Esophagus squamous epithelium (tissue), 5 donors: ENCODE measurements around the gene PHRF1. TPM values are rescaled to one million over a fixed set of nuclear protein-coding genes. Genes with fewer than 3 reads are reported as not detected.

Experiments used
- DNase-seq: peaks from one replicate; lab custom pipeline; 2025; lab: John Stamatoyannopoulos, UW
- H3K27ac ChIP-seq, 4 donors: fragments of 200-600 bp; sonication (generic); one replicate each; pipeline ENCODE4 v1.5.1; 2016 to 2019; ENCODE audit warnings: mild to moderate bottlenecking in 1 of 4
- H3K27me3 ChIP-seq, 4 donors: fragments of 200-600 bp; sonication (generic); 1 replicate in 3 of 4; 2 replicates in 1 of 4; pipeline versions ENCODE4 v1.5.1 to v1.6.0; 2017 to 2021; ENCODE audit warnings: antibody characterized with exemption in 1 of 4
- H3K36me3 ChIP-seq, 3 donors: fragments of 200-600 bp; sonication (generic); one replicate each; pipeline ENCODE4 v1.5.1; 2016 to 2019
- H3K4me1 ChIP-seq, 3 donors: fragments of 200-600 bp; sonication (generic); one replicate each; pipeline ENCODE4 v1.5.1; 2017 to 2019
- H3K4me3 ChIP-seq, 4 donors: fragments of 200-600 bp; sonication (generic); 1 replicate in 3 of 4; 2 replicates in 1 of 4; pipeline ENCODE4 v1.5.1; 2016 to 2019; ENCODE audit warnings: mild to moderate bottlenecking in 2 of 4, moderate library complexity in 1 of 4
- H3K9me3 ChIP-seq, 3 donors: fragments of 200-600 bp; sonication (generic); one replicate each; pipeline ENCODE4 v1.5.1; 2016 to 2019
- POLR2A ChIP-seq, 4 donors: fragments of 450-650 bp; IDR thresholded peaks; one replicate each; pipeline ENCODE4 v1.6.1; 2017; ENCODE audit warnings: antibody characterized with exemption in 4 of 4, mild to moderate bottlenecking in 4 of 4, moderate library complexity in 3 of 4
- WGBS, 2 donors: methylation state at CpG; one replicate each; pipeline ENCODE4 v1.1.5; 2018; 5-methylcytosine and 5-hydroxymethylcytosine counted together
- intact Hi-C: fragments of 100-400 bp; cut with DNase I; formaldehyde crosslinking; loops from one replicate; pipeline ENCODE4 v1.15.0; 2022
- total RNA-seq, 4 donors: library from RNA; depleted of rRNA; stranded (reverse); fragments of >200 nt; gene quantifications; one replicate each; pipeline ENCODE4 v1.1.0, GENCODE V29; 2016
- TF ChIP-seq, protein P1 (sequence below), 6 experiments: fragments of 450-650 bp in 4 of 6; fragments of 200-600 bp in 2 of 6; sonication (generic) in 2 of 6; IDR thresholded peaks; one replicate each; pipeline ENCODE4 v1.5.1; 2016 to 2019; ENCODE audit warnings: antibody characterized with exemption in 6 of 6, mild to moderate bottlenecking in 4 of 6, moderate library complexity in 4 of 6
- donor health status: DM: yes; HTN: yes; CAD: no.

Gene PHRF1
- total RNA-seq, 4 donors from 2014 or later, result 11.7 to 30.6 (median 24.2) TPM

DNA sequence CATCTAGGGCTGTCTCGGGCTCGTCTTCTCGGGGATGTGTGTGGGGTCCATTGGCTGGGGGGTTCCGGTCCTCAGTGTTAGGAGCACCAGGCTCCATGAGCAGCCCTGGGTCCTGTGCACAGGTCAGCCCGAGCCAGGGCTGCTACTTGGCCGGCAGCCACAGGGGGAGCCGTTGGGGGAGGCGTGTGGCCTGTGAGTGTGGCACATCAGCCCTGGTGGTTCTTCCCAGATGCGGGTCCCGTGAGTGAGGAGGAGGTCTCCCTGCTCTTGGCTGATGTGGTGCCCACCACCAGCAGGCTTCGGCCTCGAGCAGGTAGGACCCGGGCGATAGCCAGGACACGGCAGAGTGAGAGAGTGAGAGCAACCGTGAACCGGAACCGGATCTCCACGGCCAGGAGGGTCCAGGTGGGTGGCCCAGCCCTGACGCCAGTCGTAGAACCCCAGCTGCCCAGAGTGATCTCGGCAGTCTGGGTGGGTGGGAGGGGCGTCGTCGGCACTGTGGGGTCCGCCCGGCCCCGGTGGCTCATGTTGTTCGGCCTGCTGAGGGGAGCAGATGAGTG, 21.0 kb downstream of the PHRF1 start:
- 94% methylated on average over 13 of the region's 29 CpGs; no CpG with 5 or more reads in 1 of the 2 donors for WGBS, 2 donors
- H3K9me3 ChIP-seq, result no peaks in the 10 kb centered on the region
- intact Hi-C loops, result no loop called here

DNA sequence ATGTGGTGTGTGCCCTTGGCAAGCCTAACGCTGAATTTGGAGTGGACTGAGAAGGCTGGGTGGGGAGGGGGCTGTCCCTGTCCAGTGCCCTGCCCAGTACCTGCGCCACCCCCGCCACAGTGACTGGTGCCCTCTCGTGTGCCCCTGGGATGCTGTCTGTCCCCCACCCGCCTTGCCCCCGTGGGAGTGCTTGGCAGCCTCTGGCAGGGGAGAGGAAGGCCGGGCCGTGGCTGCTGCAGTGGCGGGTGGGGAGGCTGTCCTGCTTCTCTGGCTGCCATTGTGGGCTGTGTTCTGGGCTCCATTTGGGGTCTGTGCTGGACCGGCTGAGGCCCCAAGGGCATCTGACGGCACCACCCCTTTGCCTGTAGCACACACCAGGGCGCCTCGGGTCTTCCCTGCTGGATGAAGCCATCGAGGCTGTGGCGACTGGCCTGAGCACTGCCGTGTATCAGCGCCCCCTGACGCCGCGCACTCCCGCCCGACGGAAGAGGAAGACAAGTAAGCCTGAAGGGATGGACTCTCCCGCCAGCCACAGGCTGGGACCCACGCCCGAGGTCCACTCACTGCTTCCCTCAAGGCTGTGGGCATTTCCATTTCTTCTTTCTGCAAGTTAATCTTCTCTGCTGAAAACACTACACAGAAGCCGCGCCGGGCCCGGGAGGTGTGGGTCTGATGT, 21.9 kb downstream of the PHRF1 start:
- Histone ChIP-seq H3K9me3 (no peaks in the 10 kb centered on the region), H3K4me3 (no peak overlapping the region), H3K27me3 (no peaks in the 10 kb centered on the region), H3K36me3 (peaks cover 60 to 100% (median 65%) of the 10 kb centered on the region in 3 donors), H3K4me1 (no peaks in the 10 kb centered on the region), H3K27ac (no peak overlapping the region)
- TF ChIP-seq, protein P1, sequence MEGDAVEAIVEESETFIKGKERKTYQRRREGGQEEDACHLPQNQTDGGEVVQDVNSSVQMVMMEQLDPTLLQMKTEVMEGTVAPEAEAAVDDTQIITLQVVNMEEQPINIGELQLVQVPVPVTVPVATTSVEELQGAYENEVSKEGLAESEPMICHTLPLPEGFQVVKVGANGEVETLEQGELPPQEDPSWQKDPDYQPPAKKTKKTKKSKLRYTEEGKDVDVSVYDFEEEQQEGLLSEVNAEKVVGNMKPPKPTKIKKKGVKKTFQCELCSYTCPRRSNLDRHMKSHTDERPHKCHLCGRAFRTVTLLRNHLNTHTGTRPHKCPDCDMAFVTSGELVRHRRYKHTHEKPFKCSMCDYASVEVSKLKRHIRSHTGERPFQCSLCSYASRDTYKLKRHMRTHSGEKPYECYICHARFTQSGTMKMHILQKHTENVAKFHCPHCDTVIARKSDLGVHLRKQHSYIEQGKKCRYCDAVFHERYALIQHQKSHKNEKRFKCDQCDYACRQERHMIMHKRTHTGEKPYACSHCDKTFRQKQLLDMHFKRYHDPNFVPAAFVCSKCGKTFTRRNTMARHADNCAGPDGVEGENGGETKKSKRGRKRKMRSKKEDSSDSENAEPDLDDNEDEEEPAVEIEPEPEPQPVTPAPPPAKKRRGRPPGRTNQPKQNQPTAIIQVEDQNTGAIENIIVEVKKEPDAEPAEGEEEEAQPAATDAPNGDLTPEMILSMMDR (IDR thresholded peaks at IDR 0.05), result no peak
- TF ChIP-seq POLR2A (IDR thresholded peaks at IDR 0.05), result no peak
- intact Hi-C loops, result no loop called here
- no peak for DNase-seq
- WGBS, 2 donors, result 86 to 88% methylated on average over 7 to 13 of the region's 30 CpGs

More for the DNA sequence above, 21.0 kb downstream of the PHRF1 start:
- TF ChIP-seq, protein P1 (IDR thresholded peaks at IDR 0.05), result no peak
- no peak for TF ChIP-seq POLR2A (IDR thresholded peaks at IDR 0.05)
- Histone ChIP-seq H3K4me3 (no peak overlapping the region), H3K27ac (no peak overlapping the region), H3K4me1 (no peaks in the 10 kb centered on the region), H3K27me3 (no peaks in the 10 kb centered on the region), H3K36me3 (peaks cover 69 to 100% (median 71%) of the 10 kb centered on the region in 3 donors)
- no peak for DNase-seq

DNA sequence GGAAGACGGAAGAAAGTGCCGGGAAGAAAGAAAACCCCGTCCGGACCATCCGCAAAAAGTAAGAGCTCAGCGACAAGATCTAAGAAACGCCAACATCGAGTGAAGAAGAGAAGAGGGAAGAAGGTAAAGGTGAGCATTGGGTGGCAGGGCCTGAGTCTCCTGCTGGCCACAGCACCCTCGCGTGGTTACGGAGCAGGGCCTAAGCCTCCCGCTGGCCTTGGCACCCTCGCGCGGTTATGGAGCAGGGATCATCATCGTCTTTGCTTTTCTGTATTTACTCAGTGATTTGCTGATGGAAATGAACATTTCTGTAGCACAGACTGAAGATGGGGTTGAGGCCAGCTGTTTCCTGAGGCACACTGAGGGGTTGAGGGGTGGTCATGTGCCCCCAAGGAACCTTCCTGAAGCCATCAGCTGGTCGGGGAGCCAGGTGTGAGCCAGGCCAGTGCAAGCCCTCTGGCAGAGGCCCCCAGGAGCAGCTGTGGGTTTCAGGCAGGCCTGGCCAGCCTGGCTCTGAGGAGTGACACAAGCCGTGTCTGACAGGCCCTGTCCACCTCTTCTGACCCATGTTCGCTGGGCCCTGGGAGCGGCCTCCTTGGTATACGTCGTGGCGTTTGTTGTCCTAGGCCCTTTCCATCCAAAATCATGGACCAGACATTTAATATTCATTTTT, 25.4 kb downstream of the PHRF1 start:
- no peak for TF ChIP-seq POLR2A (IDR thresholded peaks at IDR 0.05)
- TF ChIP-seq, protein P1 (IDR thresholded peaks at IDR 0.05), result no peak
- Histone ChIP-seq H3K4me1 (peaks cover 4 to 14% (median 6%) of the 10 kb centered on the region in 3 donors), H3K9me3 (no peaks in the 10 kb centered on the region), H3K36me3 (peaks cover 65 to 100% (median 66%) of the 10 kb centered on the region in 3 donors), H3K4me3 (no peak overlapping the region), H3K27me3 (no peaks in the 10 kb centered on the region), H3K27ac (no peak overlapping the region)
- DNase-seq, result no peak
- intact Hi-C loops, result no loop called here
- WGBS, 2 donors, result 90 to 91% methylated on average over 16 to 18 of the region's 23 CpGs

DNA sequence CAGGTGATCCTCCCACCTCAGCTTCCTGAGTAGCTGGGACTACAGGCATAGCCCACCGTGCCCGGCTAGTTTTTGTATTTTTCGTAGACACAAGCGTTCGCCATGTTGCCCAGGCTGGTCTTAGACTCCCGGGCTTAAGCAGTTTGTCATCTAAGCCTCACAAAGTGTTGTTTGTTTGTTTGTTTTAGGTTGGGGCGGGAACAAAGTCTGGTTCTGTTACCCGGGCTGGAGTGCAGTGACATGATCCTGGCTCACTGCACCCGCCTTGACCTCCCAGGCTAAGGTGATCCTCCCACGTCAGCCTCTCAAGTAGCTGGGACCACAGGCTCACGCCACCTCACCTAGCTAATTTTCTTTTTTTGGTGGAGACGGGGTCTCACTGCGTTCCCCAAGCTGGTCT, 26.9 kb downstream of the PHRF1 start:
- Histone ChIP-seq H3K27me3 (no peaks in the 10 kb centered on the region), H3K9me3 (no peaks in the 10 kb centered on the region), H3K36me3 (peaks cover 66 to 100% (median 67%) of the 10 kb centered on the region in 3 donors), H3K4me3 (no peak overlapping the region), H3K4me1 (peaks cover 4 to 17% (median 6%) of the 10 kb centered on the region in 3 donors), H3K27ac (no peak overlapping the region)
- 92 to 96% methylated on average over 10 to 13 of the region's 13 CpGs for WGBS, 2 donors
- TF ChIP-seq, protein P1 (IDR thresholded peaks at IDR 0.05), result no peak
- no peak for TF ChIP-seq POLR2A (IDR thresholded peaks at IDR 0.05)
- no peak for DNase-seq
- intact Hi-C loops, result no loop called here
